IPS-NIHi7 (cell line): ENCODE results near the gene ATXN3L.

ENCODE experiments used
- DNase-seq: peaks from one replicate; pipeline ENCODE4 v3.0.0; 2012; ENCODE audit warnings: mixed read lengths; ENCODE audit errors: extremely low spot score

The ATXN3L gene

DNA sequence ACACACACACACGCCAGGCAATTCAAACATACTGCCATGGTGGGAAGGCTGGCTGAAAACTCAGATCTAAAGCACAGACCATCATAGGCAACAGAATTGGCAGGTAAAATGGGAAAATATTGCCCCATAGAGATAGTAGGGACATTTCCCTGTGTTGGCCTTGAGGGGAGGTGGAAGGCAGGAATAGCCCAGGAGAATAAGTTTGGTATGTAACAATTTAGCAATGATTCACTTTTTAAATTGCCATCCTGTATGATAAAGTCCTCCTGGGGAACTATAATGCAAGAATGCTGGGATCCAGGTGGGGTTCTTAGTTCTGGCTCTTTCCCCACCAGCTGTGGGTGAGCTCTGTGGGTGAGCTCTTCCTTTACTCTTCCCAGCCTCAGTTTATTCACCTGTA lies 51.0 kb downstream of the ATXN3L start:
- DNase-seq, result no peak
